H1 (cell line): ENCODE results near the gene PALS2. TPM values are rescaled to one million over a fixed set of nuclear protein-coding genes. Genes with fewer than 3 reads are reported as not detected.
A peak's percentile ranks its signal among the peaks of the same experiment; 100 is the strongest.

Source experiments
- ASH2L ChIP-seq: fragments of 200-600, 300-600 bp; sonication (generic); IDR thresholded peaks from one replicate; pipeline ENCODE4 v1.7.1; 2017; ENCODE audit warnings: low read length
- ATF2 ChIP-seq: IDR thresholded peaks from 2 replicates; pipeline ENCODE4 v1.6.1; 2012; ENCODE audit warnings: low read length, inconsistent platforms
- CBX8 ChIP-seq: fragments of 300-800, 300-1000 bp; sonication (generic); IDR thresholded peaks from 2 replicates; pipeline ENCODE4 v1.7.1; 2016; ENCODE audit warnings: low read depth, low read length, borderline replicate concordance
- CHD1 ChIP-seq: IDR thresholded peaks from 2 replicates; pipeline ENCODE4 v1.6.1; 2012; ENCODE audit warnings: low read depth, low read length, improper control_type of control experiment
- CTBP2 ChIP-seq: IDR thresholded peaks from 2 replicates; pipeline ENCODE4 v1.7.0; 2011; ENCODE audit warnings: borderline replicate concordance, mild to moderate bottlenecking, moderate library complexity, mixed read lengths, low read length; ENCODE audit not compliant: insufficient read depth, insufficient read length
- EGR1 ChIP-seq: IDR thresholded peaks from 2 replicates; pipeline ENCODE4 v1.6.1; 2011; ENCODE audit warnings: low read depth, low read length, borderline replicate concordance
- JUN ChIP-seq: IDR thresholded peaks from 2 replicates; pipeline ENCODE4 v1.6.1; 2011; ENCODE audit warnings: low read depth, mild to moderate bottlenecking, improper control_type of control experiment, low read length
- JUND ChIP-seq: IDR thresholded peaks from 2 replicates; pipeline ENCODE4 v1.6.1; 2011; ENCODE audit warnings: mild to moderate bottlenecking, improper control_type of control experiment, low read length
- KDM5A ChIP-seq: fragments of 200-600 bp; IDR thresholded peaks from 2 replicates; pipeline ENCODE4 v1.7.1; 2012; ENCODE audit warnings: mild to moderate bottlenecking, low read length, inconsistent platforms, mixed read lengths
- MAFK ChIP-seq: IDR thresholded peaks from 2 replicates; pipeline ENCODE4 v1.6.1; 2012; ENCODE audit warnings: low read depth, mild to moderate bottlenecking, improper control_type of control experiment, low read length
- RBBP5 ChIP-seq: IDR thresholded peaks from 2 replicates; pipeline ENCODE4 v1.7.1; 2012; ENCODE audit warnings: low read depth, mild to moderate bottlenecking, inconsistent platforms, low read length, moderate library complexity, borderline replicate concordance
- RNF2 ChIP-seq: fragments of 200-900, 300-1000 bp; sonication (generic); IDR thresholded peaks from 2 replicates; pipeline ENCODE4 v1.7.1; 2016; ENCODE audit warnings: borderline replicate concordance, low read depth, mild to moderate bottlenecking, antibody characterized with exemption, low read length; ENCODE audit not compliant: poor library complexity, severe bottlenecking; ENCODE audit errors: missing control alignments
- SAP30 ChIP-seq: fragments of 300-600 bp; sonication (generic); IDR thresholded peaks from 2 replicates; pipeline ENCODE4 v1.7.1; 2012; ENCODE audit warnings: low read length, moderate library complexity, mild to moderate bottlenecking, inconsistent platforms; ENCODE audit not compliant: insufficient read depth, insufficient replicate concordance
- SP1 ChIP-seq: IDR thresholded peaks from 2 replicates; pipeline ENCODE4 v1.6.1; 2011; ENCODE audit warnings: low read depth, low read length
- SP2 ChIP-seq: IDR thresholded peaks from 2 replicates; pipeline ENCODE4 v1.6.1; 2012; ENCODE audit warnings: mild to moderate bottlenecking, low read length, inconsistent platforms
- SP4 ChIP-seq: IDR thresholded peaks from 2 replicates; pipeline ENCODE4 v1.6.1; 2012; ENCODE audit warnings: low read length, inconsistent platforms
- TAF1 ChIP-seq: IDR thresholded peaks from 2 replicates; pipeline ENCODE4 v1.6.1; 2011; ENCODE audit warnings: mild to moderate bottlenecking, low read depth, low read length
- TBP ChIP-seq: IDR thresholded peaks from 2 replicates; pipeline ENCODE4 v1.6.1; 2011; ENCODE audit warnings: low read depth, low read length, improper control_type of control experiment
- TCF12 ChIP-seq: IDR thresholded peaks from 2 replicates; pipeline ENCODE4 v1.6.1; 2011; ENCODE audit warnings: low read depth, mild to moderate bottlenecking, low read length
- TEAD4 ChIP-seq: IDR thresholded peaks from 2 replicates; pipeline ENCODE4 v1.6.1; 2012; ENCODE audit warnings: low read depth, low read length, inconsistent platforms, mixed read lengths
- USF2 ChIP-seq: IDR thresholded peaks from 2 replicates; pipeline ENCODE4 v1.6.1; 2011; ENCODE audit warnings: low read length, improper control_type of control experiment
- polyA plus RNA-seq, 7 experiments: library from polyadenylated mRNA; depleted of rRNA in 3 of 7; stranded (reverse) in 5 of 7; unstranded in 2 of 7; fragments of >200 nt in 5 of 7; fragments of 200-250 nt in 2 of 7; gene quantifications; 1 replicate in 5 of 7; 2 replicates in 1 of 7; 4 replicates in 1 of 7; pipeline versions ENCODE4 v1.2.1 to v1.2.3, GENCODE V29; 2011 to 2013; ENCODE audit warnings: missing spikeins in 2 of 7, mixed read lengths in 2 of 7
- total RNA-seq: library from RNA; stranded (reverse); fragmentation: NEBNext Ultra II Directional; extraction: Animal tissue kit (Norgen Biotek cat#: 25700); gene quantifications from 2 replicates; pipeline ENCODE4 v1.2.1, GENCODE V29; 2021

PALS2 gene
- total and polyA plus RNA-seq, 2 of the 8 experiments (the other 6 are each of a cell fraction or from before 2014, with no cell fraction given), result 10.4 to 98.3 TPM

GRCh38 chr7:24573554-24574338 is 494 bp downstream of the PALS2 start (continued):
- TF ChIP-seq MAFK (no peak), CTBP2 (no peak), TAF1 (no peak; the same call in 1 of the 2 replicates), SP1 (no peak), JUND (no peak), RNF2 (no peak), TBP (no peak), EGR1 (no peak), KDM5A (no peak), CHD1 (no peak), SP4 (no peak), JUN (no peak), SAP30 (no peak), SP2 (no peak), ATF2 (no peak), CBX8 (no peak), ASH2L (peak; percentile 53), TCF12 (no peak), RBBP5 (0 out of 2 replicates have a peak, but pooled peaks have one; percentile 40), TEAD4 (no peak), USF2 (no peak)
